HG03280 (cell line): ENCODE data around the gene XK.
A peak's percentile ranks its signal among the peaks of the same experiment; 100 is the strongest.

Source experiments
- ATAC-seq: cut with Tn5 transposase; IDR thresholded peaks from one replicate; pipeline ENCODE4 v1.9.1; 2021; ENCODE audit warnings: mild to moderate bottlenecking, moderate library complexity; ENCODE audit not compliant: unreplicated experiment

Gene XK

DNA sequence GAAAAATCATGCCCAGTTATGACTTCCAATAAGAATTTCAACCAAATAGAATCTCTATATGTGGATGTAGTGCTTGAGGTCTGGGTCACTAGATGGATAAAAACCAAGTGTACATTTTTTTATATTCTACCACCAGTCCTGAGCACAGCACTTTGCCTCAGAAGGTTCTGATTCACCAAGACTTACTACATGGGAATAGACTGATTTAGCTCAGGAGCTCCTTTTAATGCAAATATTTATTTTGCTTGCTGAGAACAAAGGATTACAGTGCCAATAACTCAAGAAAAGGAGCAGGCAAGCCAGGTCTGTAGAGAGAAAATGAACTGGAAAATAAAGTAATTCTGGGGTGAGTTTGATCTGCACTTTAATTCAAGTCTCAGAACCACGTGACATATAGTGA is 6.4 kb upstream of the XK start:
- no peak for ATAC-seq

DNA sequence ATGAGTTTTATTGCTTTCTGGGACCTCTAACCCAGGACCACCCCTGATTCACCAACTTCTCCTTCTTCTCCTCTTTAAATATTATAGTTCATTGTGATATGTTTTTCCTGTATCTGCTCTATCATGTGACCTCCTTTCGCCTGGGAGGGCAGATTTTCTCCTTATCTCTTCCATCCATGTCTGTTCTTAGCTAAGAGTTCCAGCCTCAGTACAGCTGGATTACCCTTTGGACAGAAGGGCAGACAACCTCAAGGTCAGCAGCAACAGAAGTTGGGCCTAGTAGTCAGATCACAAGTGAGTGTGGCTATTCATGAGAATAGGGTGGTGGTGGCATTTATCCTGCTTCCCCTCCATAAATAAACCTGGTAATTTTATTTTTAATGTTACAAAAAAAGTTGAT is 5.7 kb upstream of the XK start:
- no peak for ATAC-seq

DNA sequence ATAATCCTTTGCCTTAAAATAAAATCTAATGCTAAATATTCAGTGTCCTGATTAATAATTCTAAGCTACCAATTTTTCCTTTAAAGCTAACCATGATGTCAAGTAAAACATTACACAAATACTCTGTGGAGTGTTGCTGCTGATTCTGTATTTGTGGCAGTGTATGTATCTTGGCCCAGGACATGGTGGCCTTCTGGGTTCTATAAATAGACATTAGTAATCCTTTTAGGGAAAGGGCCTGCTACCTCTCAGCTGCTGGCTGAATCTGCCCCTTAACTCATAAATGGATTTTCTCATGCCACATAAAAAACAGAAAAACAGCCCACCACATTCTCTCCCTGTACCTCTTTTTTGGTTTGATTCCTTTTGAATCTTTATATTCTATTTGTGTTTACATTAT is 1.2 kb upstream of the XK start:
- ATAC-seq, result no peak

DNA sequence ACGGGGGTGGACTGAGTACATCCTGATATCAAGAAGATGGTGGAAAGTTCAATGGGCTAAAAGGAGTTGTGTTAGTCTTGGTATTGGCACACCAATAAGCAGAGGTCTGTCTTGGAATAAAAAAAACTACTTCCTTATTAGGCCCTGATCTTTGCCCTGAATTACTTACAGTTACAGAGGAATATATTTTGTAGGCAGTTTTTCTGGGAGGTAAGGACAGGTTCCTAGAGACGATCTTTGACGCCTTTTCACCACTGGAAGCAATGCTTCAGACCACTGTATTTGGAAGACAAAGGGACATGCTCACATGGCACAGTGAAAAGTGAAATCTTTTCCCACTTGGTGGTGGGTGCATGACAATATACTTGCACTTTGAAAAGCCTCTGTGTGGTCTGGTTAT is 618 bp upstream of the XK start:
- no peak for ATAC-seq

DNA sequence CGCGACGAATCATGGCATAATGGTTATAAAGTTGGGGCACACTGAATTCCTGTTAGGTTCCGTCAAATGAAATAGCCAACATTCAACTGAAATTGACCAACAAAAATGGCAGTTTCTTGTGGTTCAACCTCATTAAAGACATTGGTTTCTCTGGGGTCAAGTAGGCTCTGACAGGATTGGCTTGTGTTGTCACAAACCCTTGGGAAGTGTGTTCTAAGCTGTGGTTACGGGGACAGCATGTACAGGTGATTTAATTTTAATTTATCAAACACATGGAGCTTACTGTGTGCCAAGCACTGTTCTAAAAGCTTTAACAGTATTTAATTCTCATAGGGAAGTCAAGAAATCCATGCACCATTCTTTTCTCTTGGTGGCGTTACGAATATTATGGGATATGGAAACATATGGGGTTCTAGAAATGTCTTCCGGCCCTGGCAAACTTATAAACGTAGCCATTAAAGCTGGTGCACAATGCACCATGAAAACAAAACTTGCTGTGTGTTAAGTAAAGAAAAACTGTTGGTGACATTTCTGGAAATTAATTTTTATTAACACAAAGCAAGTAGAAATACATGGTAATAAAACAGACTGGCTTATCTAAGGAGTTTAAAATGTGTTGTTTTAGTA is 891 bp downstream of the XK start:
- ATAC-seq, result no peak

- ATAC-seq, result no peak
Observed at GRCh38 chrX:37686996-37687395, 1.4 kb downstream of the XK start.

DNA sequence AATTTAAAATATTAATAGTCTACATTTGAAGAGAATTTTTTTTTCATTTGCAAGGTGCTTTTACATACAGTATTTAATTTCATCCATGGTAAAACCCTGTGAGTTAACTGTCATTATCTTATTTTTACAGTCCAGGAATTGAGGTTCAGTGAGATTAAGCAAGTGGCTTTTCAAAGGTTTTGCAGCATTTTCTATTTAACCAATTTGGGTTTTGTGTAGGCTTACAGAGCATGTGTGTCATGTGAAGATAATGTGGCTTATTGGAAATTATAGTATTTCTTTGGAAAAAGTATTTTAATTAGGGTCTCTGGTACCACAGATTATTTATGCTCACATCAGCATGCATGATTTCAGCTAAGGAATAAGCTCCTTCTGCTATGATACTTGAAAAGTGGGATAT is 4.5 kb downstream of the XK start:
- ATAC-seq, result no peak

GRCh38 chrX:37692918-37693317 is 7.3 kb downstream of the XK start:
- ATAC-seq, result no peak

GRCh38 chrX:37697169-37697760 is 11.7 kb downstream of the XK start:
- no peak for ATAC-seq

DNA sequence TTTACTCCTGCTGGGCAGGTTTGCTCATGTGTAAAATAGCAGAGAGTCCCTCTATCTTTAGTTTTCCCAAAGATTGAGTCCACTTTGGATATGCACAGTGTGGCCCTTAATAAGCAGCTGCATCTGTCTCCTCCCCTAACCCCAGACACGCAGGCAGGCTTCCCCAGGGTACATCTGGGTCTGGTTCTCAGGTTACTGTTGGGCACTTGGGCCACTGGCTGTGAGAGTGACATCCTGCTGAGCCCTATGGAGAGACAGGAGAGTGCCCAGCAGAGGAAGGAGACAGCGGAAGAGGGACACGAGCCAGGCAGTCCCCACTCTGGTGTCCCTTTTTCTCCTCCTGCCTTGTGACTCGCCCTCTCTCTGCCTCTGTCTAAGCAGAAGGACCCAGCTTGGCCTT is 16.0 kb downstream of the XK start:
- ATAC-seq, result no peak

- no peak for ATAC-seq
Observed at GRCh38 chrX:37711991-37712390, 26.4 kb downstream of the XK start.

DNA sequence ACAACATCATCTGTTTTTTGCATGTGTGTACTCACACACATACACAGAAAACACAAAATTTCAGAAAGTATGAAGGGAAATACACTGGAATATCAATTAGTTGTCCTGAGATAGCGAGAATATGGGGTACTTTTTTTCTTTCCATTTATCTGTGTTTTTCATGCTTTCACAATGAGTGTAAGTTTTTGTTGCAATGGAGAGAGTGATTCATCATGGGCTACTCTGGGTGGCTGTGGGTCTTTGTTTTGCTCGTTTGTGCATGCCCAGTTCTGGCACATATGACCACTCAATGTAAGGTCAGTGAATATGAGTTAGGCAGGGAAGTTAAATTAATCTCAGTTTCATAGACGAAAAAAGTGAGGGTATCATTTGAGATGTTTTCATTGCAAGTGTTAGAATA is 26.9 kb downstream of the XK start:
- ATAC-seq, result no peak

GRCh38 chrX:37714479-37714878 is 28.9 kb downstream of the XK start:
- no peak for ATAC-seq

GRCh38 chrX:37716602-37717001 is 31.0 kb downstream of the XK start:
- no peak for ATAC-seq

- no peak for ATAC-seq
Observed at GRCh38 chrX:37717708-37718107, 32.1 kb downstream of the XK start.

DNA sequence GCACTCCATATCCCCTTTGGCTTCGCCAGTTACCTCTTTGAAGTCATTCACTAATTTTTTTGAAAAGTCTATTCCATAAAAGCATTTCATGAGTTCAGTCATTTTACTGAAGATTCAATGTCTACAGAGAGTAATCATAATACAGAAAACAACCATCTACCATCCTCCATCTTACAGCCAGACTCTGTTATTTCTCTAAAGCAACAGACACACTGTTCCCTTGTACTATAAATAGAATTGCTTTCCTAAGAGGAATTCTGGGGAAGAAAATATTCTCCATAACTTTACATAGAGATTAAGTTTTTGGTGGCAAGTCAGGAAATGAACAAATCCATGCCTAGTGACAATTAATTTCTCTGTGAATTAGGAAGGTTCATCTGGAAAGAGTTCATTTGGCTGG is 37.0 kb downstream of the XK start:
- ATAC-seq, result no peak

GRCh38 chrX:37726346-37726745 is 40.8 kb downstream of the XK start:
- ATAC-seq, result no peak

DNA sequence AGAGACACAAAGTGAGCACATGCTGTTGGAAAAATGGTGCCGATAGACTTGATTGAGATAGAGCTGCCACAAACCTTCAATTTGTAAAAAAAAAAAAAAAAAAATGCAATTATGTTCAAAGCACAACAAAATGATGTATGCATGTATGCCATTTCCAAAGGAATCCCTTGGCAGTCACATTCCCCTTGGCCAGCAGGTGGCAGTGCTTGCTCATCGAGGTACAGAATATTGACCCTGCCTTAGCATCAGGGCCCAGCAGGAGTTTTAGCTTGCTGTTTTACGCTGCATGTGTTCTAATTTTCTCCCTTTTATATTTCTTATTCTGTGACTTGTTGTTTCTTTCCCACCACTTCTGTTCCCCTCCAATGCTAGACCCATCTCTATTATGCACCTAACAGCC is 59.8 kb downstream of the XK start:
- peak; percentile 61 for ATAC-seq

DNA sequence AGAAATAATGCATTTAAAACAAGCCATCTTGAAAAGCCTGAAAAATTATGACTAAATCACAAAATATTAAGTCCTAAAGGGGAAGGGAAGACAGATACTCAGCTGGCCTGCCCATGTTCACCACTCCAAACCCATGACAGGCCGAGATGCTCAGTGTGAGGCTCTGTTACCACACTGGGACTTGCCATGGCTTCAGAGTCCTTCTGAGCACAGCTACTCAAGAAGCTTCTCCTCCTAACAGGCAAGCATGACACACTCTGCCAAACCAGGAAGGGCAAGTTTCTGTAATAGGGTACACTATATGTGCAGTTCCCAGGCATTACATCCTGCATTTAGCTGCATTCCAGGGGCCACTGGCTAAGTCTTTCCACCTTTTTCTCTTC is 60.2 kb downstream of the XK start:
- ATAC-seq, result peak; percentile 28

DNA sequence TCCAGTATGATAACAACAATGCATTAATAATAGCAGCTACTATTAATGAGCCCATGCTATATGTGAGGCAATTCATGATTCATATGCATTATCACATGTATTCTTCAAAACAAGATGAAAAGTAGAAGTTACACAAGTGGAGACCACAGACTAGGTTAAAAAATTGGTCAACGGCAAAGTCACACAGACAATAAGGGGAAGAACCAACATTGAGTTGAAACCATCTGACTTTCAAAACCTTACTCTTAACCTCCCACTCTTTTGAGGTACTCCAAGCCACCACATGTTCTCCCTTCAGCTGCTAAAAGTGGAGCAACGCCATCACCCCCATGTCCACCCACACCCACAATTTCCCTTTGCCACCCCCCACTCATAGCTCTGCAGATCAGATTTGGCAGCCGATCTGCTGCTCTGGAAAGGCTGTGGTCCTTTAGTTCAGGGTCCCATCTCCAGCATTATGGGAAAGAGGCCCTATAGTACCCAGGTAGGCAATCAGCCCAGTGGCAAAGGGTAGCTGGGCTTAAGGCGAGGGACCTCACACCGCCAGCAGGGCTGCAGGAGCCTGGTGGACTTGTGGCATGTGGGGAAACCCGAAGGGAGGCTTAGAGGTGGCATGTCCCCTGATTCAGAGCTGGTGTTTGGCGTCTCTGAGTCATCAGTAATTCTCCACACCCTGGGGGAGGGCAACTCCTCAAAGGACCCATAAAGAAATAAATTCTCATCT is 60.8 kb downstream of the XK start:
- ATAC-seq, result peak; percentile 81

- no peak for ATAC-seq
Observed at GRCh38 chrX:37746951-37747350, 61.4 kb downstream of the XK start.

GRCh38 chrX:37752281-37752680 is 66.7 kb downstream of the XK start:
- ATAC-seq, result no peak

DNA sequence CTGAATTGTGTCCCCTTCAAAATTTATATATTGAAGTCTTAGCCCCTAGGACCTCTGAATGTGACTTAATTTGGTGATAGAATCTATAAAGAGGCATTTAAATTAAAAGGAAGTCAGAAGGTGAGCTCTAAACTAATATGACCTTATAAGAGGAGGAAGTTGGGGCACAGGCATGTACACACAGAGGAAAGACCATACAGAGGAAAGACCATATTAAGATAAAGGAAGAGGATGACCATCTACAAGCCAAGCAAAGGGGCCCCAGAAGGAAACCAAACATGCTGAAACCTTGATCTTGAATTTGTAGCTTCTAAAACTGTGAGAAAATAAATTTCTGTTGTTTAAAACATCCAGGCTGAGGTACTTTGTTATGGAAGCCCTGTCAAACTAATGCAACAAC is 67.3 kb downstream of the XK start:
- ATAC-seq, result no peak
